IMR-90 (cell line): ENCODE measurements around the gene CDH22. TPM values are rescaled to one million over a fixed set of nuclear protein-coding genes. Genes with fewer than 3 reads are reported as not detected.

Experiments
- ATAC-seq: fragments of 200-7000 bp; cut with Tn5 transposase; 2 replicates; pipeline ENCODE4 v1.9.1; 2020; ENCODE audit warnings: low read depth, mild to moderate bottlenecking, moderate library complexity
- BruUV-seq: library from RNA; stranded (reverse); fragments of 400-500 nt; replicated peaks from 2 replicates; lab custom pipeline; 2021; lab: Mats Ljungman, UMichigan
- CTCF ChIA-PET: fragments of 300-600 bp; formaldehyde crosslinking; extraction: SDS; loops from one replicate; lab custom pipeline; 2021; ENCODE audit warnings: antibody characterized with exemption; lab: Yijun Ruan, JAX
- POLR2A ChIA-PET: fragments of 300-600 bp; sonication (Branson Sonifier 250); formaldehyde crosslinking; loops from one replicate; lab custom pipeline; 2022; ENCODE audit warnings: antibody characterized with exemption; ENCODE audit not compliant: unreplicated experiment; lab: Charles Lee
- DNase-seq: peaks from one replicate; pipeline ENCODE4 v3.0.0; 2013
- H2AFZ ChIP-seq: replicated peaks from 2 replicates; pipeline ENCODE3; 2013; ENCODE audit warnings: low read length, mild to moderate bottlenecking; ENCODE audit not compliant: poor library complexity
- H2AK5ac ChIP-seq: 2 replicates; pipeline ENCODE4 v1.6.1; 2013; ENCODE audit warnings: low read depth, low read length, inconsistent platforms
- H2AK9ac ChIP-seq: replicated peaks from 2 replicates; pipeline ENCODE3; 2013; ENCODE audit warnings: mild to moderate bottlenecking, low read depth, low read length, moderate library complexity; ENCODE audit not compliant: poor library complexity
- H2BK120ac ChIP-seq: 2 replicates; pipeline ENCODE4 v1.6.1; 2013; ENCODE audit warnings: low read depth, low read length, inconsistent platforms
- H2BK15ac ChIP-seq: 3 replicates; pipeline ENCODE4 v1.6.1; 2013; ENCODE audit warnings: low read depth, low read length, inconsistent platforms
- H2BK20ac ChIP-seq: 2 replicates; pipeline ENCODE4 v1.6.1; 2013; ENCODE audit warnings: low read depth, mild to moderate bottlenecking, inconsistent platforms, low read length, moderate library complexity
- H2BK5ac ChIP-seq: 2 replicates; pipeline ENCODE4 v1.6.1; 2013; ENCODE audit warnings: mild to moderate bottlenecking, low read depth, low read length, inconsistent platforms; ENCODE audit not compliant: poor library complexity, severe bottlenecking
- H3K14ac ChIP-seq: replicated peaks from 2 replicates; pipeline ENCODE4 v1.6.1; 2013; ENCODE audit warnings: low read depth, low read length, inconsistent platforms
- H3K18ac ChIP-seq: 2 replicates; pipeline ENCODE4 v1.6.1; 2013; ENCODE audit warnings: low read depth, low read length, control low read depth
- H3K23ac ChIP-seq: 2 replicates; pipeline ENCODE4 v1.6.1; 2013; ENCODE audit warnings: low read depth, low read length, inconsistent platforms
- H3K27ac ChIP-seq: 2 replicates; pipeline ENCODE4 v1.5.1; 2013; ENCODE audit warnings: mild to moderate bottlenecking, control low read depth, low read length; ENCODE audit not compliant: insufficient read depth
- H3K27me3 ChIP-seq: 2 replicates; pipeline ENCODE4 v1.6.1; 2013; ENCODE audit warnings: low read length; ENCODE audit not compliant: control insufficient read depth, insufficient read depth
- H3K36me3 ChIP-seq: 2 replicates; pipeline ENCODE4 v1.6.1; 2013; ENCODE audit warnings: low read length, mixed read lengths; ENCODE audit not compliant: control insufficient read depth, insufficient read depth
- H3K4ac ChIP-seq: 2 replicates; pipeline ENCODE4 v1.6.1; 2013; ENCODE audit warnings: low read depth, low read length, inconsistent platforms
- H3K4me1 ChIP-seq: 2 replicates; pipeline ENCODE4 v1.6.1; 2013; ENCODE audit warnings: low read length, mixed read lengths; ENCODE audit not compliant: control insufficient read depth, insufficient read depth
- H3K4me2 ChIP-seq: 2 replicates; pipeline ENCODE4 v1.6.1; 2013; ENCODE audit warnings: low read depth, mild to moderate bottlenecking, control low read depth, low read length, moderate library complexity
- H3K4me3 ChIP-seq: 2 replicates; pipeline ENCODE4 v1.5.1; 2013; ENCODE audit warnings: low read depth, mild to moderate bottlenecking, control low read depth, low read length, moderate library complexity; ENCODE audit not compliant: insufficient read depth
- H3K56ac ChIP-seq: 2 replicates; pipeline ENCODE4 v1.6.1; 2013; ENCODE audit warnings: low read length, inconsistent platforms; ENCODE audit not compliant: insufficient read depth; ENCODE audit errors: extremely low read depth
- H3K79me1 ChIP-seq, 2 experiments: 2 replicates each; pipeline ENCODE4 v1.6.1; 2013; ENCODE audit warnings: low read length in 2 of 2, inconsistent platforms in 1 of 2, low read depth in 1 of 2
- H3K9ac ChIP-seq: 2 replicates; pipeline ENCODE4 v1.6.1; 2013; ENCODE audit warnings: low read depth, low read length, control low read depth
- H3K9me1 ChIP-seq: 2 replicates; pipeline ENCODE4 v1.6.1; 2013; ENCODE audit warnings: low read length, inconsistent platforms; ENCODE audit not compliant: insufficient read depth
- H3K9me3 ChIP-seq: 2 replicates; pipeline ENCODE4 v1.6.1; 2013; ENCODE audit warnings: low read length; ENCODE audit not compliant: control insufficient read depth, insufficient read depth
- H4K20me1 ChIP-seq: 2 replicates; pipeline ENCODE4 v1.6.1; 2013; ENCODE audit warnings: low read length, inconsistent platforms; ENCODE audit not compliant: insufficient read depth
- H4K5ac ChIP-seq: 2 replicates; pipeline ENCODE4 v1.6.1; 2013; ENCODE audit warnings: mild to moderate bottlenecking, low read depth, low read length, control low read depth
- H4K8ac ChIP-seq, 2 experiments: 2 replicates each; pipeline ENCODE4 v1.6.1; 2013; ENCODE audit warnings: low read depth in 2 of 2, low read length in 2 of 2, control low read depth in 1 of 2, inconsistent platforms in 1 of 2
- H4K91ac ChIP-seq: 2 replicates; pipeline ENCODE4 v1.6.1; 2013; ENCODE audit warnings: low read depth, low read length, inconsistent platforms; ENCODE audit not compliant: insufficient read depth
- MXI1 ChIP-seq: IDR thresholded peaks from 2 replicates; pipeline ENCODE4 v1.6.1; 2012; ENCODE audit warnings: low read depth, mild to moderate bottlenecking, low read length, moderate library complexity, borderline replicate concordance
- SMC3 ChIP-seq: fragments of 150-350 bp; IDR thresholded peaks from 2 replicates; pipeline ENCODE4 v1.6.1; 2016; ENCODE audit warnings: low read depth, mild to moderate bottlenecking, antibody characterized with exemption, low read length, moderate library complexity
- WGBS, 2 experiments: methylation state at CpG; one replicate each; pipeline versions ENCODE4 v1.1.5 to v1.1.7; 2013; ENCODE audit warnings: missing lambda C conversion rate in 2 of 2; ENCODE audit not compliant: insufficient read length in 1 of 2; ENCODE audit errors: extremely low coverage in 2 of 2; 5-methylcytosine and 5-hydroxymethylcytosine counted together
- dilution Hi-C: fragments of 300-500 bp; cut with HindIII; formaldehyde crosslinking; loops from one replicate; pipeline ENCODE4 v1.14.3; 2018; ENCODE audit warnings: low sequenced_read_pairs; ENCODE audit not compliant: unreplicated experiment
- in situ Hi-C: fragments of 300-500 bp; cut with MboI; formaldehyde crosslinking; loops from 3 replicates; pipeline ENCODE4 v1.14.3; 2019; ENCODE audit warnings: low sequenced_read_pairs, inconsistent platforms, mixed read lengths
- intact Hi-C: fragments of 100-400 bp; cut with micrococcal nuclease; formaldehyde crosslinking; loops from 2 replicates; pipeline ENCODE4 v1.10.0; 2022
- polyA plus RNA-seq, 3 experiments: library from polyadenylated mRNA; depleted of rRNA; stranded (reverse); fragments of >200 nt; gene quantifications; 2 replicates each; pipeline ENCODE4 v1.2.3, GENCODE V29; 2012; ENCODE audit warnings: low replicate concordance in 1 of 3
- total RNA-seq: library from RNA; depleted of rRNA; stranded (reverse); fragments of >200 nt; gene quantifications from 2 replicates; pipeline ENCODE4 v1.2.3, GENCODE V29; 2012

Gene CDH22
- total and polyA plus RNA-seq, 2 of the 4 experiments (the other 2 are of a cell fraction), result not detected

DNA sequence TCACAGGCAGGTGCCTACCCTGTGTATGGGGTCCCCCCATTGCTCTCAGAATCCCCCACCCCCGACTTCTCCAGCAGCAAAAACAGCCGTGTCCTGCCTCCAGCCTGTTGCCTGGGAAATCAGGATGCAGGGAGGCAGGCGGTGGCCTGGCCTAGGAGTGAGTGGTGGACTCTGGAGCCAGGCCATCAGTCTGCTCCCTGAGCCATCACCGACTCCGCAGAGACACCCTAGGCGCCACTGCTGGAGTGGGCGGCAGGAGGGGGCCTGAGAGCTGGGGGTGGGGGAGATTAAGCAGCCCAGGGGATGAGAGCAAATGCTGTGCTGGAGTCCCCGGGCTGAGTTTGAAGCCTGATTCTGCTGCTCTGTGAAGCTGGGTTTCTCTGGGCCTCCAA, 97.0 kb downstream of the CDH22 start:
- 31% methylated on average over 4 of the region's 8 CpGs; no CpG with 5 or more reads in 1 of the 2 experiments for WGBS, 2 experiments
- ATAC-seq (no peak), DNase-seq (no peak)
- no TSS peak for BruUV-seq
- Histone ChIP-seq H3K4ac (no peak overlapping the region), H2AK9ac (no peak overlapping the region), H3K4me3 (no peak overlapping the region), H3K36me3 (no peaks in the 10 kb centered on the region), H2BK15ac (no peak overlapping the region), H4K5ac (no peak overlapping the region), H3K27ac (no peak overlapping the region), H2BK5ac (no peak overlapping the region), H4K20me1 (no peaks in the 10 kb centered on the region), H4K8ac (no peak overlapping the region), H3K14ac (no peak overlapping the region), H4K91ac (no peak overlapping the region), H2BK120ac (no peak overlapping the region), H3K27me3 (peaks cover 50% of the 10 kb centered on the region), H3K9ac (no peak overlapping the region), H3K9me1 (no peaks in the 10 kb centered on the region), H3K4me1 (no peaks in the 10 kb centered on the region), H3K79me1 (no peaks in the 10 kb centered on the region), H2AK5ac (no peak overlapping the region), H2AFZ (no peak overlapping the region), H3K9me3 (no peaks in the 10 kb centered on the region), H3K56ac (no peak overlapping the region), H3K4me2 (no peak overlapping the region), H3K23ac (no peak overlapping the region), H2BK20ac (no peak overlapping the region), H3K18ac (no peak overlapping the region)
- intact Hi-C loops, result no loop called here
- dilution Hi-C loops, result no loop called here
- TF ChIP-seq MXI1 (no peak), SMC3 (no peak)
- in situ Hi-C loops, result no loop called here
- POLR2A ChIA-PET, result no interaction called here
- CTCF ChIA-PET, result no interaction called here
